ENCODE results near the gene HORMAD2. TPM values are rescaled to one million over a fixed set of nuclear protein-coding genes. Genes with fewer than 3 reads are reported as not detected.
A peak's percentile ranks its signal among the peaks of the same experiment; 100 is the strongest.
"Not testable (repeated sequence)": the region's sequence is repeated elsewhere in the genome, so short reads cannot be mapped to it uniquely, and the experiment has no call there.

HORMAD2 gene
- polyA plus RNA-seq, 6 donors from 2014 or later: not detected

DNA sequence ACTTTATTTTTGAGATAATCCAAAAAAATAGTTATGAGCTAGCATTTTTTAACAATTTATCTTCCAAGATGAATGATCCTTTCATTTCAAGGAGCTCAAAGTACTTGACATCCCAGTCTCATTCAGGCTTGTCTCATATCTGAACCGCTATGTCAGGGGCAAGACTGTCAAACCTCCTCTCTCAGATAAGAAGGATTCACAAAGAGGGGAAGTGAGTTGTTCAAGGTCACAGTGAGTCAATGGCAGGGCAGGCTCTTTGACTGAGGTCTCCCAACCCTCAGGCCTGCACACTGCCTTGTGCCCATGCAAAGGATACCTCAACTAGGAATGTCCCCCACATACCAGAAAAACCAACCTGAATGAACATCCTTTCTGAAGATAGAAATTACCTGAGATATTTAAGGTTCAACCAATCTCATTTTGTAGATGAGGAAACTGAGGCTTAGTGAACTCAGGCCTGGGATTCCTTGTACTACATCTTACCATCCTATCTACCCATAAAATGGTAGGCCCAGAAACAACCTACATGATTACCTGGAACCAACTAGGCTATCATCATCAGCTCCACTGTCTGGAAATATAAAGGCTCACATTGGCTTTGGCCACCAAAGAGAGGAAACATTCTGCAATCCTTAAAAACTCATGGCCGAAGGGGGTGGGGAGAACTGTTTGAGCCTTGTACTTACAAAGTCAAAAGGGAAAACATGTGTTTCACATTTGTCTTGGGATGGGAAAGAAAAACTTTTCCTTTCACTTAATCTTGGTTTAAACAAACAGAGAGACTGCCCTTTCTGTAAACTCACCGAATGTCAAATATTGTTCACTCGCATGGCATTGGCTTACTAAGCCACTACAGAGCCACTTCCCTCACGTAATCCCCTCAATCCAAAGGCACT is 115.2 kb downstream of the HORMAD2 start:
- Mint-ChIP-seq H3K4me3 (peak overlapping the region in 1 of 8 donors; percentile 50), H3K27me3 (peaks cover 0 to 4% (median 0%) of the 10 kb centered on the region in 3 donors), H3K9me3 (peaks cover 0 to 2% (median 0%) of the 10 kb centered on the region in 7 donors), H3K27ac (no peak overlapping the region), H3K4me1 (peaks cover 40 to 47% (median 42%) of the 10 kb centered on the region in 3 donors), H3K36me3 (no peaks in the 10 kb centered on the region)
- ATAC-seq (ENCODE audit: low read depth in 2 of 2) (no peak), DNase-seq (no peak)

DNA sequence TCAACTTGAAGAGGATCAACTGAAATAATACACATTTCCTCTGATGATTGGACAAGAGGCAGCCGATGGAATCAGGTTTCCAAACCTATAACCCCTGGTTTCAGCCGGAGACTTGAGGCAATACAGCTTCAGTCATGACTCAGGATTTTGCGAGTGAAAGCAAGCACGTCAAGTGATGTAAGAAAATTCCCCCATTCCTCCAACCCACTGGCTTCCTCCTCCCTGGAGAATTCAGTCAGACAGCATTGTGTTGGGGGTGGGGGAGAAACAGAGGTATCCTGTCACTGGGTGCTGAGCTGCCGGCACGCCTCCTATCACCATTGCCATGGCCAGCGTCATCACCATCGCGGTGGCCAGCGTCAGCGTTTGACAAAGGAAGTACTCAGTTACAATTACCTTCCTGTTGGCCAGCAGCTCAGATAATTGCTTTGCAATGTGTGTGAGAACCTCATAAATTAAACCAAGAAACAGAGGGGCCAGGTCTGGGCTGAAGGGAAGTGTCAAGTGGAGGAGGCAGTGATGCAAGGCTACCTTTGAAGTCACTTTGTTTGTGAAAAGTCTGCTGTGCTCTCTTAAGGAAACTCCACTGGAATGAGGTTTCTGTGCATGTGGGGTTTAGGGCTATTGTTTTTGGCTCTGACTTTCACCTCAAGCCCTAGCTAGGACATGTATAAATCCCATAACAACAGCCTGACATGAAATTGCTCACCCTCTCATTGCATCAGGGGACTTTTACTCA is 116.0 kb downstream of the HORMAD2 start:
- peak; percentile 11 for DNase-seq
- peak overlapping the region in 3 of 6 donors; percentile 23 to 44 (median 30) for H3K27ac Mint-ChIP-seq
- H3K4me3 Mint-ChIP-seq: peak overlapping the region in 7 of 8 donors; percentile 0 to 72 (median 29)
- ATAC-seq (ENCODE audit: low read depth in 2 of 2): peak; percentile 68 to 69
- no peaks in the 10 kb centered on the region for H3K36me3 Mint-ChIP-seq
- H3K4me1 Mint-ChIP-seq: peaks cover 35 to 40% (median 36%) of the 10 kb centered on the region in 3 donors
- peaks cover 0 to 4% (median 0%) of the 10 kb centered on the region in 3 donors for H3K27me3 Mint-ChIP-seq
- H3K9me3 Mint-ChIP-seq: peaks cover 0 to 2% (median 0%) of the 10 kb centered on the region in 7 donors

DNA sequence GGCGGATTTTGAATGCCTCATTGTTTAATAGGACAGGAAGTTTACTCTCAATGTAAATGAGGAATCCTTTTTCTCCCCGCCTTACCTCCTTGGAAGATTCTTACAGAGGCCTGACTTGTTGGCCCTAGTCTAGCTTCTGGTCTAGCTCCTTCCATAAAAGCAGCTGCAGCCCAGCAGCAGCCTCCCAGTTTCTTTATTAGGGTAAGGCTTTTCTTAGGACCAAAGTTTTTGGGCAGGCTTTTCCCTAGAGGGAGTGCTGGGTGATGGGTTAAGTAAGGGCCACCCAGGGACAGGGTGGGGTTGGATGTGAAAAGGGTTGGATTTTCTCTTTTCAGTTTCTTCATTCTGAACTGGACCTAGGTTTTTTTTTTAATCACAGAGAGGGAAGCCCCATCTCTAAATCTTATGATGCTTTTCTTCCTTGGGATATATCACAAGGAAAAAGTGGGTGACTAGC is 116.6 kb downstream of the HORMAD2 start:
- Mint-ChIP-seq H3K4me1 (peaks cover 34 to 36% (median 34%) of the 10 kb centered on the region in 3 donors), H3K27ac (peak overlapping the region in 1 of 6 donors; percentile 23), H3K27me3 (peaks cover 0 to 3% (median 0%) of the 10 kb centered on the region in 3 donors), H3K36me3 (no peaks in the 10 kb centered on the region), H3K9me3 (peaks cover 0 to 2% (median 0%) of the 10 kb centered on the region in 7 donors), H3K4me3 (peak overlapping the region in 3 of 8 donors; percentile 10 to 48 (median 30))
- no peak for ATAC-seq (ENCODE audit: low read depth in 2 of 2)
- DNase-seq: no peak

DNA sequence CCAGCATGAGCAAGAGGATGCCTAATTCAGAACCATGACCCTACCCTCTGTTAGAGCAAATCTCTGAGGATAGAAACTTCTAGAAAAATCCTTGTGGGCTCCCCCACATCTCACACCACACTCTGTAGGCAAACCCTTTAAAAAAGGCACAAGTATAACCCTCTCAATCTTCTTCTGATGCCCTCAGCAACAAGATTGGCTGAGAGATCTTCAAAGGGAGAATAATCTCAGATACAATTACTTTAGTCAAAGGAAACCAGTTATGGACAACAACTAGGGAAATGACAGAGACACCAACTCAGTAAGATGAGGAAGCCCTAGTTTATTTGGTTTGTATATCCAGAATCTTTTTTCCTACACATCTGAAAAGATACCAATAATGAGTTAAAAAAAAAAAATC is 117.1 kb downstream of the HORMAD2 start:
- H3K27ac Mint-ChIP-seq: peak overlapping the region in 1 of 6 donors; percentile 19
- no peak overlapping the region for H3K4me3 Mint-ChIP-seq
- H3K36me3 Mint-ChIP-seq: no peaks in the 10 kb centered on the region
- DNase-seq (no peak), ATAC-seq (ENCODE audit: low read depth in 2 of 2) (no peak)
- peaks cover 0 to 2% (median 0%) of the 10 kb centered on the region in 7 donors for H3K9me3 Mint-ChIP-seq
- peaks cover 29 to 31% (median 29%) of the 10 kb centered on the region in 3 donors for H3K4me1 Mint-ChIP-seq
- H3K27me3 Mint-ChIP-seq: no peaks in the 10 kb centered on the region

DNA sequence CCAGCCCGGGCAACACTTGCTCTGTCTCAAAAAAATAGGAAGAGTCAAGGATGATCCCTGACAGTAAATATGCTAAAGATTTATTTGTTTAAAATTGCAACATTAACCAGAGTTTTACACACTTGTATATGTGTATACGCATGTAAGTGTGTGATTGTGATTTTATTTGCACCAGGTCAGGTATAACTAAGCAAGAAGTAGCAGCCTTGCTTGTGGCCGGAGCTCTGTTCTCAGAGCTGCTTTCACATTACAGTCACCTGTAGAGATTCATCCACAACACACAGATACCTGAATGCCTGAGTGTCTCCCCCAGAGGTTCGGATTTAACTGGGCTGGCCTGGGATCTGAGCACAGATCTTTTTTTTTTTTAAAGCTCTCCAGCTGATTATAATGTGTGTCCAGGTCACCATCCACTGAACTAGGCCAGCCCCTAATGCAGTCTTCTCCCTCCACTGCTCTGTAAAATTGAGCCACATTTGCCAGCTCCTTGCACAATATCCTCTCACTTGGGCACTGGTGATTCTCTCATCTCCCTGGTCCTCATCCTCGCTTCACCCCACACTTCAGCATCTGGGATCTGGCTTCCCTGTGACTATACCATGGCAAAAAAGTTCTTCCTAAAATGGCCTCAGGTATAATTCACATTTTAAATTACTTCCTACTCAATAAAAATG is 118.0 kb downstream of the HORMAD2 start:
- DNase-seq: no peak
- no peaks in the 10 kb centered on the region for H3K36me3 Mint-ChIP-seq
- no peak overlapping the region for H3K4me3 Mint-ChIP-seq
- no peaks in the 10 kb centered on the region for H3K27me3 Mint-ChIP-seq
- H3K4me1 Mint-ChIP-seq: peaks cover 20 to 22% (median 20%) of the 10 kb centered on the region in 3 donors
- no peak for ATAC-seq (ENCODE audit: low read depth in 2 of 2)
- H3K9me3 Mint-ChIP-seq: no peaks in the 10 kb centered on the region
- H3K27ac Mint-ChIP-seq: peak overlapping the region in 1 of 6 donors; percentile 60

DNA sequence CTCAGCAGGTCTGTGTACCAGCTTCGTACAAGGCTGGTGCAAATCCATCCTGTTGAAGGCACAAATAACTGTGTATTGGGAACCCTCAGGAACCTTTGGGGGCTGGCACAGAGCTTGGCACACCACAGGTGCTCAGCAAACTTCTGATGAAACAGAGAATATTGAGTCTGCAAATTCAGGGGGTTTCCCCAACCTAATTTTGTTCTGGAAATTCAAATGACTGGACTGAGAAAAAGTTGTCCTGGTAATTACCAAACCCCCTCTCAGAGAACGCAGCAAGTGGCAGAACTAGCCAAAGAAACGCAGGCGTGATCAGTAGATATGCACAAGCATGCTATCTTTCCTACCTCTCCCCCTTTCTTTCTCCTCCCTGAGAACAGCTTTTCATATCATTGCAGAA is 118.7 kb downstream of the HORMAD2 start:
- H3K36me3 Mint-ChIP-seq: no peaks in the 10 kb centered on the region
- H3K4me3 Mint-ChIP-seq: no peak overlapping the region
- H3K9me3 Mint-ChIP-seq: no peaks in the 10 kb centered on the region
- DNase-seq: no peak
- H3K4me1 Mint-ChIP-seq: peaks cover 16 to 19% (median 19%) of the 10 kb centered on the region in 3 donors
- H3K27ac Mint-ChIP-seq: peak overlapping the region in 1 of 6 donors; percentile 60
- H3K27me3 Mint-ChIP-seq: no peaks in the 10 kb centered on the region
- no peak for ATAC-seq (ENCODE audit: low read depth in 2 of 2)

DNA sequence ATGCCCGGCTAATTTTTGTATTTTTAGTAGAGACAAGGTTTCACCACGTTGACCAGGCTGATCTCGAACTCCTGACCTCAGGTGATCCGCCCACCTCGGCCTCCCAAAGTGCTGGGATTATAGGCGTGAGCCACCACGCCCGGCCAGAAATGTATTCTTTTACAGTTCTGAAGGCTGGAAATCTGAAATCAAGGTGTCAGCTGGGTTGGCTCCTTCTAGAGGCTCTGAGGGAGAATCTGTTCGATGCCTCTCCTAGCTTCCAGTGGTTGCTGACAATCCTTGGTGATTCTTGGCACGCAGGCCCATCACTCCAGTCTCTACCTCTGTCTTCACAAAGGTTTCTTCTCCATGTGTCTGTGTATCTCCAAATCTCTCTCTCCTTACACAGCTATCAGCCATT is 120.6 kb downstream of the HORMAD2 start:
- not testable (repeated sequence) for H3K27me3 Mint-ChIP-seq; H3K36me3 Mint-ChIP-seq; H3K4me3 Mint-ChIP-seq; DNase-seq; ATAC-seq (ENCODE audit: low read depth in 2 of 2); H3K27ac Mint-ChIP-seq; H3K9me3 Mint-ChIP-seq
- H3K4me1 Mint-ChIP-seq: peaks cover 8 to 12% (median 12%) of the 10 kb centered on the region in 3 donors

DNA sequence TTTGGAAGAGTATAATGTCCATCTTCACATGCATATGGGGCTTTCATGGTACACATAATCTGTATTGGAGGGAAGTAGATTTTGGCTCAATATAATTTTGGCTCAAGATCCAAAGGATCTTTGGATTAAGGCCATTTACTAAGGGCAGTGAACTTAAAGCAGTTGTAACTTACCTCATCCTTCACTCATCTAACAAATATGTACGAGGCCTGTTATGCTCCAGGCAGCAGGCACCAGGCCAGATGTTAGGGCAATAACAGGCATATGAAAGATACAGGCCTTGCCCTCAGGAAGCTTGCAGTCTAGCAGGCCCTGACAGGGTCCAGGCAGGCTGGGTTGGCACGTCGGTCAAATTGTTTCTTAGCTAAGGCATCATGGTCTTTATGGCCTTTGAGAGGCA is 121.7 kb downstream of the HORMAD2 start:
- no peak overlapping the region for H3K4me3 Mint-ChIP-seq
- no peaks in the 10 kb centered on the region for H3K27me3 Mint-ChIP-seq
- no peaks in the 10 kb centered on the region for H3K9me3 Mint-ChIP-seq
- no peak overlapping the region for H3K27ac Mint-ChIP-seq
- no peak for ATAC-seq (ENCODE audit: low read depth in 2 of 2)
- peaks cover 0 to 2% (median 2%) of the 10 kb centered on the region in 3 donors for H3K4me1 Mint-ChIP-seq
- H3K36me3 Mint-ChIP-seq: no peaks in the 10 kb centered on the region
- DNase-seq: no peak

DNA sequence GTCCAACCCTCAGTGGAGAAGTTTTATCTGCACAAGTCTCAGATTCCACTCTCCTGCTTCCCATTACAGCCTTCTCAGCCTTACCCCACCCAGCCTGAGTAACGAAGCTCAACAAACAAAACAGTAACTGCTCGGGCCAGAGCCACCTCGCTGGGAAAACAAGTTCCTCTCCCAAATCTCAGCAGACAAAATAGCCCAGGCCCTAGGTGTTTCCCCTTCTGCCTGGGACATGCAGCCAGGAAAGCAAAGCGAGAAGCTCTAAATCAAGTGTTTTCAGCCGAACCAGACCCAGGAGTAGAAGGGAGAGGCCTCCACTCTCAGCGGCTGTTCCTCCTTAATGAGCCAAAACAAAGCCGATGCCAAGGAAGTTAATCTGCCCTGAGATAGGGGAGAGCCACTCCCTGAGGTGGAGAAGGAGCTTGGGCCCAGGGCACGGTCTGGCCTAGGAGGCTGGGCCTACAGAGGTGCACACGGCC is 122.3 kb downstream of the HORMAD2 start:
- Mint-ChIP-seq H3K4me1 (peaks cover 0 to 2% (median 0%) of the 10 kb centered on the region in 3 donors), H3K9me3 (no peaks in the 10 kb centered on the region), H3K27ac (peak overlapping the region in 1 of 6 donors; percentile 33), H3K36me3 (no peaks in the 10 kb centered on the region), H3K27me3 (no peaks in the 10 kb centered on the region), H3K4me3 (no peak overlapping the region)
- no peak for DNase-seq
- no peak for ATAC-seq (ENCODE audit: low read depth in 2 of 2)

DNA sequence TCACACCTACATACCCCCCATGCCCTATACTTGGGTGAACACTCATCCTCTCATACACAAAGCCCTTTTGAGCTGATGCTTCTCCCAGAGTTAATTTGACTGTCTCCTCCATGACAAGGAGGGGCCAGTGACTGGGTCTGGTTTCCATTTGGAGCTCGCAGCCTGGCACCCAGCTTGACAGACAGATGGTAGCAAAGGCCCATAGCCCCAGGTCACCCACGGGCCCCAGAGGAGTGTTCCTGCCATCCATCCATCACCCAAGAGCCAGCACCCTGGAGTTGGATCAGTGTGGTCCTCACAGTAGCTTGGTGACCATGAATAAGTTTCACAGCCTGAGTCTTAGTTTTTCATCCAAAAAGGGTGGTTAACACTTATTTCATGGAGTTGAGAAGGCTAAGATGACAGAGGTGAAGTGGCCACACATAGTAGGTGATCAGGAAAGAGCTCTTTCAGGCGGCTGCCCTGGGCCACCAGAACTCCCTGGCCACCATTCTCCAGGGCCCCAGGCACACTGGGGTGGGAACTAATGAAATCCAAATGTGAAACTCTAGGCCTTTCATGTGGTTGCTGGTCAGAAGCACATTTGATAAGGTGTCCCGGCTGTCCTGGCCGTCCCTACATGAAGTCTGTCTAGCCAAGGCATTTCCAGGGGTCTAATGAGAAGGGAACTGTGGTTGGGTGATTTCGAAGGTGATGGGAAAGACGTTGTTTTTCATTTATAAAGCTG is 123.9 kb downstream of the HORMAD2 start:
- Mint-ChIP-seq H3K27ac (no peak overlapping the region), H3K27me3 (no peaks in the 10 kb centered on the region), H3K4me1 (peaks cover 0 to 1% (median 0%) of the 10 kb centered on the region in 3 donors), H3K36me3 (no peaks in the 10 kb centered on the region), H3K4me3 (no peak overlapping the region), H3K9me3 (no peaks in the 10 kb centered on the region)
- ATAC-seq (ENCODE audit: low read depth in 2 of 2) (no peak), DNase-seq (no peak)

DNA sequence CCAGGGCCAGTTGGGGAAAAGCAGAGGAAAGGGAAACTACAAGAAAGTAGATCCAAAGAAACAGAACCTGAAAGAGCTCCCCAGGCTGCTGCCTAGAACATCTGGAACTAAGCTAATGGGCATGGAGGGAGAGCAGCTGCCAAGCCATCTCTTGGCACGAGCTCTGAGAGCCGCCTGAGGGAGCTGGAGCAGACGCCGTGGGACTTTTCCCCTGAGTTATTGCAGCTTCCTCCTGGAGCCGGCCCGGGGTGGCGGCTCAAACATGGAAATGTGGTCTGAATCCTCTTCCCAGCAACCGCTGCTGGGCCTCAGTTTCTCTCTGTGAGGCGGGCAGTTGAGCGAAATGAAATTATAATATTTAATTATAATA is 124.5 kb downstream of the HORMAD2 start:
- Mint-ChIP-seq H3K4me3 (no peak overlapping the region), H3K4me1 (peaks cover 0 to 3% (median 0%) of the 10 kb centered on the region in 3 donors), H3K27ac (no peak overlapping the region), H3K36me3 (no peaks in the 10 kb centered on the region), H3K9me3 (no peaks in the 10 kb centered on the region), H3K27me3 (no peaks in the 10 kb centered on the region)
- no peak for ATAC-seq (ENCODE audit: low read depth in 2 of 2)
- DNase-seq: no peak

DNA sequence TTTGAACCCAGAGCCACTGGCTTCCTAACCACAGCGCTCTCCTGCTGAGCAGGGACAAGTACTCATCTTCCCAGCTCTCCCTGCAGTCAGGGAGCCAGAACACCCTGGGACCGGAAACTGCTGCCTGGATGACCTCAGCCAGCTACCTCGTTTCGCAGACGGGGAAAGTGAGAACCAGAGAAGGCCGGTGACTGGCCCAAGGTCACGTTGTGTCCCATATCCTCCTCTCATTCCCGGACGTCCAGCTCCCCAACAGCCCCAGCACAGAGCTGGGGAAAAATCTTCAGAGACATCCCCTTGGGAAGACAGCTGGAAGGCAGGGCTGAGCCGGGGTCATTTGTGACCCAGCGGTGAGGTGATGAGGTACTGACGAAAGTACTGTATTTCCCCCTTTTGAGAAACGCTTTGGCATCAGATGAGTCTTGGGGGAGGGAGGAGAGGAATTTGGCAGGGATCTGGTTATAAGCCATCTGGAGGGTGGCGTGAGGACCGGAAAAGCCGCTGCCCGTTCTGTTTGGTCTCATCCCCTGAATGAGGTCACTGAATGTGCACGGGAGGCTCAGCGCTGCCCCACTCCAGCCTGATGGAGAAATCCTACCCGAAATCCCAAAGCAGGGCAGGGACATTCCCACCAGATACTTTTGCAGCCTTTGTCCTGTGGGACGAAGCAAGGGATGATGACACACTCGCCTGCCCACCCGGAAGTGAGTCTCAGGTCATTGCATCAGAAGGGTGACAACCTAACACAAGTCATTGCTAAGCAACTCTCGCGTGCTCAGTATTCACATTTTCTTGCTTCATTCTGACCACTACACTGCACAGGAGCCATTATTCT is 125.2 kb downstream of the HORMAD2 start:
- peak overlapping the region in 3 of 6 donors; percentile 6 to 79 (median 53) for H3K27ac Mint-ChIP-seq
- no peaks in the 10 kb centered on the region for H3K9me3 Mint-ChIP-seq
- H3K36me3 Mint-ChIP-seq: no peaks in the 10 kb centered on the region
- ATAC-seq (ENCODE audit: low read depth in 2 of 2) (no peak), DNase-seq (no peak)
- H3K4me1 Mint-ChIP-seq: peaks cover 0 to 3% (median 0%) of the 10 kb centered on the region in 3 donors
- H3K27me3 Mint-ChIP-seq: no peaks in the 10 kb centered on the region
- no peak overlapping the region for H3K4me3 Mint-ChIP-seq

Measured in naive B cell (primary cell).